Naive thymus-derived CD4-positive, alpha-beta T cell (primary cell): ENCODE results near the gene SCAPER. TPM values are rescaled to one million over a fixed set of nuclear protein-coding genes. Genes with fewer than 3 reads are reported as not detected.

Source experiments
- ATAC-seq: fragments of 150-1000 bp; cut with Tn5 transposase; 2 replicates; pipeline ENCODE4 v1.10.0; 2021; ENCODE audit warnings: mild to moderate bottlenecking, moderate library complexity
- CTCF ChIA-PET: fragments of 350-600 bp; sonication (Branson Sonifier 250); formaldehyde crosslinking; loops from one replicate; lab custom pipeline; 2021; ENCODE audit warnings: antibody characterized with exemption; lab: Charles Lee
- POLR2A ChIA-PET: fragments of 350-600 bp; sonication (Branson Sonifier 250); formaldehyde crosslinking; loops from one replicate; lab custom pipeline; 2021; ENCODE audit warnings: antibody characterized with exemption, inconsistent platforms; lab: Charles Lee
- DNase-seq, 9 donors: peaks; one replicate each; pipeline versions ENCODE4 v3.0.0 to v3.0.0-alpha.2; 2020 to 2022; ENCODE audit warnings: mixed read lengths in 1 of 9
- H3K27ac ChIP-seq: one replicate; pipeline ENCODE4 v1.7.0; 2013; ENCODE audit warnings: mild to moderate bottlenecking, low read depth, low read length, moderate library complexity
- H3K27me3 ChIP-seq, 2 donors: one replicate each; pipeline ENCODE4 v1.7.0; 2013; ENCODE audit warnings: low read length in 2 of 2, mild to moderate bottlenecking in 2 of 2, moderate library complexity in 2 of 2; ENCODE audit not compliant: control insufficient read depth in 2 of 2, insufficient read depth in 2 of 2
- H3K36me3 ChIP-seq, 3 experiments: 1 replicate in 2 of 3; 2 replicates in 1 of 3; pipeline ENCODE4 v1.7.0; 2013; ENCODE audit warnings: low read length in 3 of 3, mild to moderate bottlenecking in 3 of 3, moderate library complexity in 1 of 3; ENCODE audit not compliant: insufficient read depth in 3 of 3, control insufficient read depth in 2 of 3
- H3K4me1 ChIP-seq, 2 donors: one replicate each; pipeline ENCODE4 v1.7.0; 2013; ENCODE audit warnings: low read length in 2 of 2, mild to moderate bottlenecking in 2 of 2, moderate library complexity in 1 of 2; ENCODE audit not compliant: control insufficient read depth in 2 of 2, insufficient read depth in 2 of 2
- H3K4me3 ChIP-seq: 2 replicates; pipeline ENCODE4 v1.7.0; 2013; ENCODE audit warnings: mild to moderate bottlenecking, low read length
- H3K9me3 ChIP-seq, 3 experiments: 1 replicate in 2 of 3; 2 replicates in 1 of 3; pipeline ENCODE4 v1.7.0; 2013; ENCODE audit warnings: low read length in 3 of 3; ENCODE audit not compliant: control insufficient read depth in 2 of 3
- H3K27ac Mint-ChIP-seq, 9 donors: one replicate each; pipeline ENCODE4 v1.8.0; 2020 to 2022; ENCODE audit warnings: mixed read lengths in 9 of 9, mild to moderate bottlenecking in 8 of 9, moderate library complexity in 5 of 9, inconsistent platforms in 2 of 9
- H3K27me3 Mint-ChIP-seq, 5 donors: one replicate each; pipeline ENCODE4 v1.8.0; 2021 to 2022; ENCODE audit warnings: mixed read lengths in 5 of 5, mild to moderate bottlenecking in 1 of 5
- H3K36me3 Mint-ChIP-seq, 5 donors: one replicate each; pipeline ENCODE4 v1.8.0; 2020 to 2022; ENCODE audit warnings: mixed read lengths in 5 of 5, mild to moderate bottlenecking in 3 of 5, inconsistent platforms in 1 of 5
- H3K4me1 Mint-ChIP-seq, 7 donors: one replicate each; pipeline ENCODE4 v1.8.0; 2020 to 2022; ENCODE audit warnings: mixed read lengths in 7 of 7, mild to moderate bottlenecking in 3 of 7, inconsistent platforms in 1 of 7
- H3K4me3 Mint-ChIP-seq, 10 donors: one replicate each; pipeline ENCODE4 v1.8.0; 2020 to 2022; ENCODE audit warnings: mild to moderate bottlenecking in 10 of 10, mixed read lengths in 10 of 10, moderate library complexity in 6 of 10, inconsistent platforms in 2 of 10
- H3K9me3 Mint-ChIP-seq, 11 donors: one replicate each; pipeline ENCODE4 v1.8.0; 2020 to 2022; ENCODE audit warnings: mixed read lengths in 11 of 11, mild to moderate bottlenecking in 4 of 11, inconsistent platforms in 1 of 11, moderate library complexity in 1 of 11
- intact Hi-C, 2 donors: fragments of 100-400 bp; cut with micrococcal nuclease; formaldehyde crosslinking; loops; one replicate each; pipeline ENCODE4 v1.15.1; 2023
- polyA plus RNA-seq, 2 donors: library from polyadenylated mRNA; unstranded; fragments of 300-500 nt; fragmentation: Illumina TruSeq; gene quantifications; one replicate each; pipeline ENCODE4 v1.2.3, GENCODE V29; 2021
- total RNA-seq, 6 experiments: library from RNA in 5 of 6; stranded (reverse) in 5 of 6; gene quantifications; 1 replicate in 5 of 6; 2 replicates in 1 of 6; pipeline ENCODE4 v1.2.3 and lab custom pipeline; 2021 to 2026

Gene SCAPER
- total and polyA plus RNA-seq, 7 experiments from 2014 or later, result 22.6 to 56.9 (median 48.8) TPM

- H3K4me1 Mint-ChIP-seq, result peaks cover 0 to 3% (median 0%) of the 10 kb centered on the region in 7 donors
- peaks cover 0 to 60% (median 33%) of the 10 kb centered on the region in 5 donors for H3K36me3 Mint-ChIP-seq
- Histone ChIP-seq H3K27me3 (no peaks in the 10 kb centered on the region), H3K36me3 (peaks cover 0 to under 1% (median 0%) of the 10 kb centered on the region in 3 experiments), H3K4me3 (no peak overlapping the region), H3K4me1 (no peaks in the 10 kb centered on the region), H3K9me3 (no peaks in the 10 kb centered on the region), H3K27ac (no peak overlapping the region)
- peaks cover 4 to 34% (median 9%) of the 10 kb centered on the region in 5 donors for H3K27me3 Mint-ChIP-seq
- H3K4me3 Mint-ChIP-seq, result no peak overlapping the region
- H3K27ac Mint-ChIP-seq, result no peak overlapping the region
- ChIA-PET CTCF (no interaction called here), POLR2A (no interaction called here)
- ATAC-seq (no peak), DNase-seq (no peak)
- H3K9me3 Mint-ChIP-seq, result peaks cover 0 to 1% (median 0%) of the 10 kb centered on the region in 11 donors
- intact Hi-C loops, result no loop called here
These were observed 552.0 kb downstream of the SCAPER start for GRCh38 chr15:76353023-76353577.

- H3K4me1 ChIP-seq, result peaks cover 13 to 14% of the 10 kb centered on the region in 2 donors
- ChIA-PET CTCF (no interaction called here), POLR2A (no interaction called here)
- no peak overlapping the region for H3K27ac ChIP-seq
- H3K4me1 Mint-ChIP-seq, result peaks cover 7 to 20% (median 10%) of the 10 kb centered on the region in 7 donors
- intact Hi-C loops, result loop anchor here in 1 of 2 donors (10.0 kb wide), 1 partner anchor 285 kb away; no protein-coding TSS in a partner anchor
- DNase-seq (no peak), ATAC-seq (no peak)
- H3K27ac Mint-ChIP-seq, result no peak overlapping the region
- H3K27me3 Mint-ChIP-seq, result peaks cover 25 to 55% (median 31%) of the 10 kb centered on the region in 5 donors
- H3K4me3 Mint-ChIP-seq, result no peak overlapping the region
- H3K4me3 ChIP-seq, result no peak overlapping the region
- H3K27me3 ChIP-seq, result peaks cover 16 to 18% of the 10 kb centered on the region in 2 donors
- no peaks in the 10 kb centered on the region for H3K9me3 ChIP-seq
- peaks cover 0 to 10% (median 0%) of the 10 kb centered on the region in 11 donors for H3K9me3 Mint-ChIP-seq
- peaks cover 8 to 43% (median 33%) of the 10 kb centered on the region in 5 donors for H3K36me3 Mint-ChIP-seq
- H3K36me3 ChIP-seq, result no peaks in the 10 kb centered on the region
These were observed 555.7 kb downstream of the SCAPER start for GRCh38 chr15:76349301-76350070.

GRCh38 chr15:76347482-76348055 lies 557.6 kb downstream of the SCAPER start:
- Mint-ChIP-seq H3K36me3 (peaks cover 10 to 29% (median 22%) of the 10 kb centered on the region in 5 donors), H3K27me3 (peaks cover 41 to 72% (median 45%) of the 10 kb centered on the region in 5 donors), H3K27ac (no peak overlapping the region), H3K4me1 (peaks cover 7 to 28% (median 19%) of the 10 kb centered on the region in 7 donors), H3K9me3 (peaks cover 0 to 13% (median 0%) of the 10 kb centered on the region in 11 donors), H3K4me3 (peak overlapping the region in 4 of 10 donors; percentile 22 to 59 (median 30))
- peaks cover 13 to 14% of the 10 kb centered on the region in 2 donors for H3K4me1 ChIP-seq
- no peaks in the 10 kb centered on the region for H3K9me3 ChIP-seq
- no peak for DNase-seq
- no peak overlapping the region for H3K27ac ChIP-seq
- CTCF ChIA-PET, result no interaction called here
- peaks cover 27 to 30% of the 10 kb centered on the region in 2 donors for H3K27me3 ChIP-seq
- no peak for ATAC-seq
- intact Hi-C loops, result loop anchor here in 1 of 2 donors (10.0 kb wide), 1 partner anchor 283 kb away; no protein-coding TSS in a partner anchor
- POLR2A ChIA-PET, result no interaction called here
- no peaks in the 10 kb centered on the region for H3K36me3 ChIP-seq
- no peak overlapping the region for H3K4me3 ChIP-seq

- POLR2A ChIA-PET, result no interaction called here
- intact Hi-C loops, result loop anchor here in 1 of 2 donors (10.0 kb wide), 1 partner anchor 282 kb away; no protein-coding TSS in a partner anchor
- CTCF ChIA-PET, result no interaction called here
- peaks cover 28 to 30% of the 10 kb centered on the region in 2 donors for H3K27me3 ChIP-seq
- H3K4me3 ChIP-seq, result no peak overlapping the region
- H3K4me1 ChIP-seq, result peaks cover 16 to 18% of the 10 kb centered on the region in 2 donors
- peak overlapping the region; percentile 7 to 81 (median 48) for H3K4me3 Mint-ChIP-seq
- H3K9me3 Mint-ChIP-seq, result peaks cover 0 to 13% (median 0%) of the 10 kb centered on the region in 11 donors
- peaks cover 44 to 73% (median 49%) of the 10 kb centered on the region in 5 donors for H3K27me3 Mint-ChIP-seq
- H3K27ac ChIP-seq, result no peak overlapping the region
- no peaks in the 10 kb centered on the region for H3K9me3 ChIP-seq
- H3K36me3 ChIP-seq, result no peaks in the 10 kb centered on the region
- ATAC-seq (no peak), DNase-seq (no peak)
- peaks cover 10 to 29% (median 19%) of the 10 kb centered on the region in 5 donors for H3K36me3 Mint-ChIP-seq
- H3K27ac Mint-ChIP-seq, result no peak overlapping the region
- H3K4me1 Mint-ChIP-seq, result peaks cover 8 to 33% (median 24%) of the 10 kb centered on the region in 7 donors
These were observed 558.3 kb downstream of the SCAPER start for GRCh38 chr15:76346669-76347481.

GRCh38 chr15:76345880-76346668 lies 559.1 kb downstream of the SCAPER start:
- peak overlapping the region; percentile 13 for H3K4me3 ChIP-seq
- peak; percentile 51 for ATAC-seq
- H3K36me3 ChIP-seq, result no peaks in the 10 kb centered on the region
- H3K27ac ChIP-seq, result no peak overlapping the region
- ChIA-PET POLR2A (no interaction called here), CTCF (no interaction called here)
- Mint-ChIP-seq H3K4me1 (peaks cover 13 to 39% (median 28%) of the 10 kb centered on the region in 7 donors), H3K27ac (peak overlapping the region in 1 of 9 donors; percentile 62), H3K36me3 (peaks cover 10 to 29% (median 18%) of the 10 kb centered on the region in 5 donors), H3K27me3 (peaks cover 50 to 77% (median 54%) of the 10 kb centered on the region in 5 donors), H3K4me3 (peak overlapping the region; percentile 40 to 82 (median 66)), H3K9me3 (peaks cover 0 to 13% (median 0%) of the 10 kb centered on the region in 11 donors)
- peaks cover 30 to 31% of the 10 kb centered on the region in 2 donors for H3K27me3 ChIP-seq
- intact Hi-C loops, result loop anchor here in 1 of 2 donors (10.0 kb wide), 1 partner anchor 281 kb away; no protein-coding TSS in a partner anchor
- H3K4me1 ChIP-seq, result peaks cover 20 to 23% of the 10 kb centered on the region in 2 donors
- DNase-seq, result peak in 1 of 9 donors; percentile 19
- no peaks in the 10 kb centered on the region for H3K9me3 ChIP-seq
